AG09309 (cell line): ENCODE measurements around the gene USP9X.

Experiments
- DNase-seq: peaks from one replicate; pipeline ENCODE4 v3.0.0-alpha.2; 2010; ENCODE audit warnings: low read depth
- H3K4me3 ChIP-seq: 2 replicates; pipeline ENCODE4 v1.5.1; 2011; ENCODE audit warnings: mild to moderate bottlenecking, low read depth, low read length, moderate library complexity; ENCODE audit not compliant: control insufficient read depth
- TF ChIP-seq, protein P1 (sequence below): IDR thresholded peaks from 2 replicates; pipeline ENCODE4 v1.5.1; 2011; ENCODE audit warnings: mild to moderate bottlenecking, low read depth, low read length, inconsistent platforms; ENCODE audit not compliant: insufficient read depth, control insufficient read depth; ENCODE audit errors: missing control alignments

USP9X gene

DNA sequence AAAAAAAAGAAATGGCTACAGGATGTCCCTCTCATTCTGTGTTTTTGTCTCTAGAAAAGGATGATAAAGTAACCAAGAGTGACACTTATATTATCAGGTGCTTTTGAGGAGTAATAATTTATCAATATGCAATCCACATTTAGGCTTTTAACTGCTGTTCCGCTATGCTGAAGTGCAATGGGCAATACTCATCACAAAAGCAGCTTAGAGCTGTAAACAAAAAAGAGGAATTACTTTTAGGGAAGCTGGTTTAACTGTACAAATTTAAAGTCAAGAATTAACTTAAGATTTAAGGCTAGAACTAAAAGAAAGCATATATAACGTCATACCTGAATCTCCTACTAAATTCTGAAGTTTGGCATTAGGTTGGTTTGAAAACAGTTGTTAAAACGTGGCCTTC lies 155.3 kb downstream of the USP9X start:
- no peak overlapping the region for H3K4me3 ChIP-seq
- no peak for DNase-seq
- TF ChIP-seq, protein P1, sequence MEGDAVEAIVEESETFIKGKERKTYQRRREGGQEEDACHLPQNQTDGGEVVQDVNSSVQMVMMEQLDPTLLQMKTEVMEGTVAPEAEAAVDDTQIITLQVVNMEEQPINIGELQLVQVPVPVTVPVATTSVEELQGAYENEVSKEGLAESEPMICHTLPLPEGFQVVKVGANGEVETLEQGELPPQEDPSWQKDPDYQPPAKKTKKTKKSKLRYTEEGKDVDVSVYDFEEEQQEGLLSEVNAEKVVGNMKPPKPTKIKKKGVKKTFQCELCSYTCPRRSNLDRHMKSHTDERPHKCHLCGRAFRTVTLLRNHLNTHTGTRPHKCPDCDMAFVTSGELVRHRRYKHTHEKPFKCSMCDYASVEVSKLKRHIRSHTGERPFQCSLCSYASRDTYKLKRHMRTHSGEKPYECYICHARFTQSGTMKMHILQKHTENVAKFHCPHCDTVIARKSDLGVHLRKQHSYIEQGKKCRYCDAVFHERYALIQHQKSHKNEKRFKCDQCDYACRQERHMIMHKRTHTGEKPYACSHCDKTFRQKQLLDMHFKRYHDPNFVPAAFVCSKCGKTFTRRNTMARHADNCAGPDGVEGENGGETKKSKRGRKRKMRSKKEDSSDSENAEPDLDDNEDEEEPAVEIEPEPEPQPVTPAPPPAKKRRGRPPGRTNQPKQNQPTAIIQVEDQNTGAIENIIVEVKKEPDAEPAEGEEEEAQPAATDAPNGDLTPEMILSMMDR: no peak

DNA sequence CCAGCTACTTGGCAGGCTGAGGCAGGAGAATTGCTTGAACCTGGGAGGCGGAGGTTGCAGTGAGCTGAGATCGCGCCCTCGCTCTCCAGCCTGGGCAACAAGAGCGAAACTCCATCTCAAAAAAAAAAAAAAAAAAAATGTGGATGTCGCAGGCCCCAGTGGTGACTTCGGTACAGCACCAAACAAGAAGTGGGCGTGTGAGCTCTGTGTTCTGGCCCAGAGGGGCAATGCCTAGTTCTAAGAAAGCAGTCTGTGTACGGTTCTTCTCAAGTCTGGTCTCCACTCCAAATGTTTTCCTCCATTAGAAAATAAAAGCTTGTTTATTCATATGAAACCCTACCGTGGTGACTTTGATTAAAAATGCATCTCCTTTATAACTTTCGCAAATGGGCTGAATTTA lies 156.7 kb downstream of the USP9X start:
- no peak for DNase-seq
- TF ChIP-seq, protein P1: no peak
- no peak overlapping the region for H3K4me3 ChIP-seq

DNA sequence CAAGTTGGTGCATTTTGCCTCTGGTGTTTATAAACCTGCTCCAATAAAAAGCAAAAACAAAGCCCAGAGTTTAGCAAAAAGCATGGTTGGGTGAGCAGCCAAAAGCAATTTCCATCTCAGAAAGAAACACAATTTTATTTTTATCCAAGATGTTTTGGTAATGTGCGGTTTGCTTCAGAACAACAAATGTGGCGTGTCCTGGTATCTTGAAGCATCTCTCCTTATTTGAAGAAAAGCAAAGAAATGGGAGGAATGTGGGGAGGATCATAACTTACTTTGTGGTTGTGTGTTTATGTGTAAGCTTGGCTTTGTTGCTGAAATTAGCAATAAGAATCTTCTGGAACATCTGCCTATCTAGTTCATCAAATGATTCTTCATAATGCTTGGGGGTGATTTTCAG lies 160.4 kb downstream of the USP9X start:
- no peak for DNase-seq
- no peak overlapping the region for H3K4me3 ChIP-seq
- TF ChIP-seq, protein P1: no peak

DNA sequence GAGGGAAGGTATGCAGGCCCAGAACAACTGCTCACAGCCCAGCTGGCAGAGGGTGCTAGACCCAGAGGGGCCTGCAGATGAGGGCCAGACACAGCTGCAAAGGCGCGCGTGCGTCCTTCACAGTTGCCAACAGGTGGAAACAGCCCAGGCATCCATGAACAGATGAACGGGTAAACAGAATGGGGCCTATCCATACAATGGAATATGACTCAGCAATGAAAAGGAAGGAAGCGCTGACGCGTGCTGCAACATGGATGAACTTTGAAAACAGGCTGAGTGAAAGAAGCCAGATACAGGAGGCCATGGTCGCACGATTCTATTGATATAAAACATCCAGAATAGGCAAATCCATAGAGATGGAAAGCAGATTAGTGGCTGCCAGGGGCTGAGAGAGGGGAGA lies 165.6 kb downstream of the USP9X start:
- TF ChIP-seq, protein P1: no peak
- H3K4me3 ChIP-seq: no peak overlapping the region
- no peak for DNase-seq

DNA sequence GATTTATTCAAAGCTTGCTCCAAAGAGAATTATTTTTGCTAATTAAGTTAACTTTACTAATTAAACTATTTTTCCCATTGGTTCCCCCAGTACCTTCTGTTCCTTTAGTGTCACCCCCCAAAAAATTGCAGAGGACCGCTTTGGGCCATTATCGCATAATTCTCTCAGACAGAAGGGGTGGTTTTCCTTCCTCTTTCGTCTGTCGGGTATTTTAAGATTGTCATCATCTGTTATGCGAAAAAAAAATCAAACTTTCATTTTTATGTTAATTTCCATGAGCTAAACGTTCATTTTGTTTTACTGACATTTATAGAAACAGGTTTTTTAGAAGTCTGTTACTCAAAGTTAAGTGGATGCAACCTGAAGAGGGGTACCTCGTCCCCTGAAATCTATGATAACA lies 172.6 kb downstream of the USP9X start:
- H3K4me3 ChIP-seq: no peak overlapping the region
- TF ChIP-seq, protein P1: no peak
- DNase-seq: no peak

DNA sequence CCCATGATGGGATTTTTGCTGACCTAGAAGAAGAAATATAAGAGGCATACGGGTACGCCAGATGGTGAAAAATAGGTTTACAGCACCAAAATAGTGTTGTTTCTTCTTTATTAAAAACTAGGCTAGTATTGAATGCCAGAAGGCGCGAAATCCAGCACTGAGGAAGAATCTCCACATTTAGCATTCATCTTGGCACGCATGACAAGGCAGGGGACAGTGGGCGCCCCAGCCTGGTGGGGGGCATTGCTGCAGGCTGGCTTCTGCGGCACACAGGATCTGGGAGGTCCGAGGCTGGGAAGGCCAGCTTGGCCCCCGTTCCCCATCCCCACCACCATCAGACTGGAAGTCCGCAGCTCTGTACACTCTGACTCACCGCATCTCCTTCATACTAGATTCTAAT lies 173.0 kb downstream of the USP9X start:
- DNase-seq: no peak
- H3K4me3 ChIP-seq: no peak overlapping the region
- TF ChIP-seq, protein P1: no peak

DNA sequence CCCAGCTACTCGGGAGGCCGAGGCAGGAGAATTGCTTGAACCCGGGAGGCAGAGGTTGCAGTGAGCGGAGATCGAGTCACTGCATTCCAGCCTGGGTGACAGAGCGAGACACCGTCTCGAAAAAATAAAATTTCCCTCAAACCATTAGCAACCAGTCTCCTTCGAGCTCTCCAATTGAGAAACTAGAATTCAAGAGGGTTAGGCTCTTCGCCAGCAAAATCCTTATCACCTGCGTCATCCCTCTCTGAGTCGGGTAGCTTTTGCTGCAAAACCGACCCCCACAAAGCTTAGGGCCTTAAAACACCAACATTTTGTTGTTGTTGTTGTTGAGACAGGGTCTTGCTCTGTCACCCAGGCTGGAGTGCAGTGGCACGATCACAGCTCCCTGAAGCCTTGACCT lies 173.6 kb downstream of the USP9X start:
- TF ChIP-seq, protein P1: no peak

More for the DNA sequence above, 173.6 kb downstream of the USP9X start:
- no peak for DNase-seq
- H3K4me3 ChIP-seq: no peak overlapping the region
